Measurements from ENCODE around the gene INTS14.
"Not testable (repeated sequence)": the region's sequence is repeated elsewhere in the genome, so short reads cannot be mapped to it uniquely, and the experiment has no call there.

Gene INTS14

GRCh38 chr15:65629548-65629947, 18.6 kb upstream of the INTS14 start:
- DNase-seq = no peak

- no peak for DNase-seq
Measured at GRCh38 chr15:65626856-65627255, 15.9 kb upstream of the INTS14 start.

- DNase-seq = no peak
Measured at GRCh38 chr15:65623103-65623502, 12.2 kb upstream of the INTS14 start.

- no peak for DNase-seq
Measured at GRCh38 chr15:65621638-65622037, 10.7 kb upstream of the INTS14 start, which contains the start of gene SLC24A1. Gene SLC24A1 (plus strand): TSS chr15:65621938. CDS start chr15:65624081, 2,143 bp downstream.

- no peak for DNase-seq
Measured at GRCh38 chr15:65620833-65621232, 9.9 kb upstream of the INTS14 start.

- no peak for DNase-seq
Measured at GRCh38 chr15:65619626-65620290, 8.8 kb upstream of the INTS14 start.

GRCh38 chr15:65618560-65619109, 7.7 kb upstream of the INTS14 start:
- DNase-seq = no peak

- not testable (repeated sequence) for DNase-seq
Measured at GRCh38 chr15:65615887-65616286, 5.0 kb upstream of the INTS14 start.

- DNase-seq = no peak
Measured at GRCh38 chr15:65612949-65613744, 2.2 kb upstream of the INTS14 start.

- peak; percentile 14 for DNase-seq
Measured at GRCh38 chr15:65612616-65612946, 1.6 kb upstream of the INTS14 start.

- no peak for DNase-seq
Measured at GRCh38 chr15:65611888-65612615, 1.1 kb upstream of the INTS14 start.

GRCh38 chr15:65603559-65603958, 7.4 kb downstream of the INTS14 start:
- no peak for DNase-seq

GRCh38 chr15:65603134-65603533, 7.8 kb downstream of the INTS14 start:
- DNase-seq = no peak

GRCh38 chr15:65599677-65600076, 11.3 kb downstream of the INTS14 start:
- DNase-seq = no peak

- no peak for DNase-seq
Measured at GRCh38 chr15:65598468-65598867, 12.5 kb downstream of the INTS14 start.

- no peak for DNase-seq
Measured at GRCh38 chr15:65595960-65596359, 15.0 kb downstream of the INTS14 start.

- DNase-seq = no peak
Measured at GRCh38 chr15:65587094-65587493, 23.8 kb downstream of the INTS14 start.

GRCh38 chr15:65584241-65584640, 26.7 kb downstream of the INTS14 start:
- DNase-seq = no peak

- peak; percentile 63 for DNase-seq
Measured at GRCh38 chr15:65583701-65584100, 27.2 kb downstream of the INTS14 start.

GRCh38 chr15:65580287-65580686, 30.6 kb downstream of the INTS14 start:
- no peak for DNase-seq

GRCh38 chr15:65579762-65580161, 31.2 kb downstream of the INTS14 start:
- DNase-seq = no peak

- DNase-seq = no peak
Measured at GRCh38 chr15:65578904-65579728, 31.8 kb downstream of the INTS14 start.

All from activated CD4-positive, alpha-beta T cell treated with anti-CD3 and anti-CD28 coated beads, Interleukin-2, amount 50 U/mL, for 16 hours (primary cell).